H9 (cell line): ENCODE data around the gene SEC22C. TPM values are rescaled to one million over a fixed set of nuclear protein-coding genes. Genes with fewer than 3 reads are reported as not detected.

ENCODE experiments used
- DNase-seq: peaks from one replicate; pipeline ENCODE4 v3.0.0-alpha.2; 2017
- H2AFZ ChIP-seq: one replicate; pipeline ENCODE4 v1.6.1; 2013; ENCODE audit warnings: mild to moderate bottlenecking, low read length, control low read depth, moderate library complexity
- H2AK5ac ChIP-seq: 2 replicates; pipeline ENCODE4 v1.6.1; 2013; ENCODE audit warnings: low read length, control low read depth, mixed read lengths; ENCODE audit not compliant: insufficient read length
- H2BK120ac ChIP-seq: one replicate; pipeline ENCODE4 v1.6.1; 2013; ENCODE audit warnings: low read depth, mild to moderate bottlenecking, low read length, control low read depth, inconsistent platforms; ENCODE audit not compliant: poor library complexity, severe bottlenecking
- H2BK12ac ChIP-seq: 2 replicates; pipeline ENCODE4 v1.6.1; 2013; ENCODE audit warnings: low read length, control low read depth, mixed read lengths, low read depth; ENCODE audit not compliant: insufficient read length
- H2BK15ac ChIP-seq: 2 replicates; pipeline ENCODE4 v1.6.1; 2013; ENCODE audit warnings: low read depth, low read length, control low read depth
- H2BK20ac ChIP-seq: one replicate; pipeline ENCODE4 v1.6.1; 2013; ENCODE audit warnings: low read depth, mild to moderate bottlenecking, low read length, control low read depth, inconsistent platforms; ENCODE audit not compliant: poor library complexity, severe bottlenecking
- H2BK5ac ChIP-seq: 2 replicates; pipeline ENCODE4 v1.6.1; 2013; ENCODE audit warnings: low read length, control low read depth, mixed read lengths; ENCODE audit not compliant: insufficient read length
- H3K14ac ChIP-seq: 2 replicates; pipeline ENCODE4 v1.6.1; 2013; ENCODE audit warnings: low read length, control low read depth; ENCODE audit not compliant: insufficient read depth
- H3K18ac ChIP-seq: 2 replicates; pipeline ENCODE4 v1.6.1; 2013; ENCODE audit warnings: low read depth, mild to moderate bottlenecking, mixed read lengths, low read length, control low read depth; ENCODE audit not compliant: insufficient read length
- H3K23ac ChIP-seq: 2 replicates; pipeline ENCODE4 v1.6.1; 2013; ENCODE audit warnings: low read length, control low read depth, mixed read lengths, low read depth; ENCODE audit not compliant: insufficient read length
- H3K23me2 ChIP-seq: 2 replicates; pipeline ENCODE4 v1.6.1; 2013; ENCODE audit warnings: low read depth, mild to moderate bottlenecking, mixed read lengths, low read length, control low read depth; ENCODE audit not compliant: insufficient read length, poor library complexity, severe bottlenecking
- H3K27ac ChIP-seq: 2 replicates; pipeline ENCODE4 v1.5.1; 2013; ENCODE audit warnings: low read length, control low read depth, mixed read lengths, low read depth; ENCODE audit not compliant: insufficient read length
- H3K27me3 ChIP-seq: 2 replicates; pipeline ENCODE4 v1.6.1; 2013; ENCODE audit warnings: low read length, control low read depth, inconsistent platforms; ENCODE audit not compliant: insufficient read depth
- H3K4ac ChIP-seq: 2 replicates; pipeline ENCODE4 v1.6.1; 2013; ENCODE audit warnings: low read depth, mild to moderate bottlenecking, control low read depth, inconsistent platforms, low read length, moderate library complexity
- H3K4me1 ChIP-seq: 2 replicates; pipeline ENCODE4 v1.6.1; 2013; ENCODE audit warnings: low read length, control low read depth, inconsistent platforms; ENCODE audit not compliant: insufficient read depth
- H3K4me2 ChIP-seq: 2 replicates; pipeline ENCODE4 v1.6.1; 2013; ENCODE audit warnings: low read length, control low read depth, mixed read lengths; ENCODE audit not compliant: insufficient read length, insufficient read depth
- H3K56ac ChIP-seq: 2 replicates; pipeline ENCODE4 v1.6.1; 2013; ENCODE audit warnings: low read depth, mild to moderate bottlenecking, mixed read lengths, low read length, control low read depth; ENCODE audit not compliant: insufficient read length
- H3K79me1 ChIP-seq: 2 replicates; pipeline ENCODE4 v1.6.1; 2013; ENCODE audit warnings: low read depth, mild to moderate bottlenecking, moderate library complexity, low read length, control low read depth, inconsistent platforms; ENCODE audit not compliant: insufficient read depth, poor library complexity, severe bottlenecking
- H3K79me2 ChIP-seq: 2 replicates; pipeline ENCODE4 v1.6.1; 2013; ENCODE audit warnings: low read length, control low read depth, inconsistent platforms; ENCODE audit not compliant: insufficient read depth
- H3K9ac ChIP-seq: 2 replicates; pipeline ENCODE4 v1.6.1; 2013; ENCODE audit warnings: low read length, control low read depth, mixed read lengths; ENCODE audit not compliant: insufficient read length; ENCODE audit errors: extremely low read depth
- H3K9me3 ChIP-seq: one replicate; pipeline ENCODE4 v1.6.1; 2013; ENCODE audit warnings: low read depth, low read length, inconsistent platforms; ENCODE audit not compliant: control insufficient read depth
- H3T11ph ChIP-seq: one replicate; pipeline ENCODE4 v1.6.1; 2013; ENCODE audit warnings: mild to moderate bottlenecking, low read length, control low read depth, inconsistent platforms
- H4K20me1 ChIP-seq: one replicate; pipeline ENCODE4 v1.6.1; 2013; ENCODE audit not compliant: control insufficient read depth, insufficient read length, insufficient read depth
- H4K5ac ChIP-seq: 2 replicates; pipeline ENCODE4 v1.6.1; 2013; ENCODE audit warnings: low read depth, mild to moderate bottlenecking, mixed read lengths, low read length, control low read depth; ENCODE audit not compliant: insufficient read length
- H4K8ac ChIP-seq: replicated peaks from 2 replicates; pipeline ENCODE4 v1.6.1; 2013; ENCODE audit warnings: low read length, control low read depth, mixed read lengths, low read depth; ENCODE audit not compliant: insufficient read length
- H4K91ac ChIP-seq: 2 replicates; pipeline ENCODE4 v1.6.1; 2013; ENCODE audit warnings: low read depth, mild to moderate bottlenecking, moderate library complexity, mixed read lengths, low read length, control low read depth; ENCODE audit not compliant: insufficient read length
- H3K27ac Mint-ChIP-seq, 3 experiments: 2 replicates in 2 of 3; 3 replicates in 1 of 3; pipeline ENCODE4 v1.8.0; 2020 to 2021; ENCODE audit warnings: mixed read lengths in 3 of 3, mild to moderate bottlenecking in 1 of 3, moderate library complexity in 1 of 3
- H3K27me3 Mint-ChIP-seq: 2 replicates; pipeline ENCODE4 v1.8.0; 2021; ENCODE audit warnings: low read depth, mild to moderate bottlenecking, moderate library complexity, mixed read lengths
- H3K36me3 Mint-ChIP-seq, 3 experiments: 2 replicates in 2 of 3; 3 replicates in 1 of 3; pipeline ENCODE4 v1.8.0; 2020 to 2021; ENCODE audit warnings: low read depth in 3 of 3, mixed read lengths in 3 of 3; ENCODE audit not compliant: insufficient read depth in 1 of 3
- H3K4me1 Mint-ChIP-seq, 2 experiments: 2 replicates each; pipeline ENCODE4 v1.8.0; 2020; ENCODE audit warnings: mixed read lengths in 2 of 2
- H3K4me3 Mint-ChIP-seq, 2 experiments: 2 replicates in 1 of 2; 3 replicates in 1 of 2; pipeline ENCODE4 v1.8.0; 2020 to 2021; ENCODE audit warnings: mild to moderate bottlenecking in 2 of 2, mixed read lengths in 2 of 2, moderate library complexity in 1 of 2
- H3K9me3 Mint-ChIP-seq, 2 experiments: 2 replicates in 1 of 2; 3 replicates in 1 of 2; pipeline ENCODE4 v1.8.0; 2020; ENCODE audit warnings: mild to moderate bottlenecking in 2 of 2, mixed read lengths in 2 of 2, moderate library complexity in 1 of 2
- CTCF ChIP-seq: fragments of 200-600 bp; sonication (generic); conservative IDR thresholded peaks from 3 replicates; pipeline ENCODE4 v1.8.0; 2021; ENCODE audit warnings: antibody characterized with exemption, mild to moderate bottlenecking
- WGBS: extraction: QIAGEN DNeasy Blood & Tissue Kit; methylation state at CpG from one replicate; pipeline ENCODE4 v1.1.7; 2013; ENCODE audit warnings: missing lambda C conversion rate, low lambda C conversion rate, mixed read lengths; ENCODE audit not compliant: insufficient read length; ENCODE audit errors: extremely low coverage; 5-methylcytosine and 5-hydroxymethylcytosine counted together
- total RNA-seq: library from RNA; stranded (reverse); gene quantifications from 2 replicates; pipeline ENCODE4 v1.2.1, GENCODE V29; 2021

The SEC22C gene
- total RNA-seq, 1 experiment from 2014 or later = 28.2 TPM

- Histone ChIP-seq H2AFZ (no peak overlapping the region), H3K4me2 (no peak overlapping the region), H2BK120ac (no peak overlapping the region), H3K18ac (no peak overlapping the region), H3K9ac (no peak overlapping the region), H3K79me1 (peaks cover 2% of the 10 kb centered on the region), H3K56ac (no peak overlapping the region), H3K4me1 (no peaks in the 10 kb centered on the region), H2BK5ac (no peak overlapping the region), H4K5ac (no peak overlapping the region), H2BK15ac (no peak overlapping the region), H4K91ac (no peak overlapping the region), H2BK12ac (no peak overlapping the region), H2BK20ac (no peak overlapping the region), H3K9me3 (no peaks in the 10 kb centered on the region), H3K79me2 (peaks cover 39% of the 10 kb centered on the region; the same call in 1 of the 2 replicates), H3T11ph (no peak overlapping the region), H2AK5ac (no peak overlapping the region), H3K14ac (no peak overlapping the region), H3K27me3 (no peaks in the 10 kb centered on the region), H4K8ac (no peak overlapping the region), H4K20me1 (no peaks in the 10 kb centered on the region), H3K27ac (no peak overlapping the region), H3K23me2 (peaks cover 4% of the 10 kb centered on the region), H3K23ac (no peak overlapping the region), H3K4ac (no peak overlapping the region)
- Mint-ChIP-seq H3K36me3 (peaks cover 12 to 33% (median 26%) of the 10 kb centered on the region in 3 experiments), H3K4me3 (no peak overlapping the region; a peak in 1 of 5 replicates), H3K9me3 (no peaks in the 10 kb centered on the region; a peak in 1 of 5 replicates), H3K27ac (no peak overlapping the region), H3K4me1 (peaks cover 31 to 35% of the 10 kb centered on the region in 2 experiments), H3K27me3 (no peaks in the 10 kb centered on the region)
- no peak for DNase-seq
- no CpG with 5 or more reads among the region's 1 CpG for WGBS
- TF ChIP-seq CTCF = no peak
Observed at GRCh38 chr3:42602961-42603360, 21.2 kb upstream of the SEC22C start.
